Prostate gland (tissue), 2 donors: ENCODE results near the gene PSMA4. TPM values are rescaled to one million over a fixed set of nuclear protein-coding genes. Genes with fewer than 3 reads are reported as not detected.

Experiments
- DNase-seq: peaks from one replicate; pipeline ENCODE4 v3.0.0-alpha.2; 2019; ENCODE audit warnings: low spot score
- H3K27ac ChIP-seq, 2 donors: fragments of 200-600 bp; sonication (generic); 2 replicates each; pipeline ENCODE4 v1.5.1; 2017 to 2019
- H3K27me3 ChIP-seq: fragments of 200-600 bp; sonication (generic); replicated peaks from 2 replicates; pipeline ENCODE4 v1.5.1; 2019; ENCODE audit not compliant: insufficient read depth
- H3K36me3 ChIP-seq, 2 donors: fragments of 200-600 bp; sonication (generic); 1 replicate in 1 of 2; 2 replicates in 1 of 2; pipeline versions ENCODE4 v1.5.1 to v1.8.1; 2017 to 2019
- H3K4me1 ChIP-seq: fragments of 200-600 bp; sonication (generic); replicated peaks from 2 replicates; pipeline ENCODE4 v1.5.1; 2019
- H3K4me3 ChIP-seq, 2 donors: fragments of 200-600 bp; sonication (generic); 2 replicates each; pipeline ENCODE4 v1.5.1; 2017 to 2019
- H3K9me3 ChIP-seq: fragments of 200-600 bp; sonication (generic); 2 replicates; pipeline ENCODE4 v1.5.1; 2017
- POLR2A ChIP-seq: fragments of 450-650 bp; IDR thresholded peaks from one replicate; pipeline ENCODE4 v1.6.1; 2016; ENCODE audit warnings: antibody characterized with exemption, mild to moderate bottlenecking
- POLR2AphosphoS5 ChIP-seq: sonication (generic); formaldehyde crosslinking; IDR thresholded peaks from one replicate; pipeline ENCODE4 v1.6.1; 2017; ENCODE audit warnings: antibody characterized with exemption
- WGBS: methylation state at CpG from one replicate; pipeline ENCODE4 v1.1.5; 2018; 5-methylcytosine and 5-hydroxymethylcytosine counted together
- intact Hi-C: fragments of 100-400 bp; cut with DNase I; formaldehyde crosslinking; loops from one replicate; pipeline ENCODE4 v1.14.2; 2022
- total RNA-seq, 2 donors: library from RNA; depleted of rRNA; stranded (reverse); fragments of >200 nt; gene quantifications; one replicate each; pipeline ENCODE4 v1.1.0, GENCODE V29; 2016
- TF ChIP-seq, protein P1 (sequence below), 4 experiments: fragments of 200-600 bp in 2 of 4; fragments of 450-650 bp in 2 of 4; sonication (generic) in 2 of 4; IDR thresholded peaks; 1 replicate in 3 of 4; 2 replicates in 1 of 4; pipeline ENCODE4 v1.5.1; 2016 to 2019; ENCODE audit warnings: antibody characterized with exemption in 4 of 4, mild to moderate bottlenecking in 2 of 4, moderate library complexity in 2 of 4

The PSMA4 gene
- total RNA-seq, 2 donors from 2014 or later: 62.8 to 174 TPM

DNA sequence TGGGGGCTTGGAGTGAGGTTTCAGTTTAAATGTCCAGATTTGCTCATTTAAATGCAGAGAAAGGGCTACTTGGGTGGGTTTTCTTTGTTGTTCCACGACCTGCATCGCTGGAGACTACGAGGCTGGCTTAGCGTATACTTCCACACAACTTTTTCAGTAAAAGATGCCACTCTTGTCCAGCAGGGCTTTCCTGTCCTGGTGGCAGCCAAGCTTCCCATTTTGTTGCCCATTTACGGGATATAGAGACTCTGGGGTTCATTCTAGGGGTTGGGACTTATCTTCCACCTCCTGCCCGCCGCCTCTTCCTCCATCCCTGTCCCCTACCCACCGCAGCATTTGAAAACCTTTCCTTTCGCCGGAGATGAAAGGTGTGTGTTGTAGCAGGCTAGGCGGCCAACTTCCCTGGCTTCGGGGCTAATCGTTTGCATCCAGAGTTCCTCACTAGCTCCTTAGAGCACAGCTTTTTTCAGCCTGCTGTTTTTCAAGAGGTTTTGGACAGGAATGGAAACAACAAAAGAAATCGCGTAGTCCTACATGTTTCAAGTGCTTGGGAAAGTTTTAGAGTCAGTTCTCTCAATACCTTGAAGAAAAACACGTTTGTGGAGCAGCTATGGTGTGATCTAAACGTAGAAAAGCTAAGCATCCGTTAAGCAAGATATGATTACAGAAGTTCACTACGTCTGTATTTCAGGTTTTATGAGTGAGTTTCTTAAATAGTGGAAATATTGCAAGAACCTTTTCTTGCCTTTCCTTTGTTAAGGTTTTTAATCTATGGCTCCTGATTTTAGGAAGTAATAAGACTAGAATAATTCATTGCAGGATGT lies 25.9 kb downstream of the PSMA4 start:
- H3K4me3 ChIP-seq: peak overlapping the region; percentile 49 to 60
- H3K36me3 ChIP-seq: no peaks in the 10 kb centered on the region
- no peaks in the 10 kb centered on the region for H3K4me1 ChIP-seq
- 3% methylated on average over 19 of the region's 19 CpGs for WGBS
- intact Hi-C loops: no loop called here
- peak overlapping the region; percentile 65 to 84 for H3K27ac ChIP-seq
- no peaks in the 10 kb centered on the region for H3K27me3 ChIP-seq
- no peaks in the 10 kb centered on the region for H3K9me3 ChIP-seq
- TF ChIP-seq, protein P1, sequence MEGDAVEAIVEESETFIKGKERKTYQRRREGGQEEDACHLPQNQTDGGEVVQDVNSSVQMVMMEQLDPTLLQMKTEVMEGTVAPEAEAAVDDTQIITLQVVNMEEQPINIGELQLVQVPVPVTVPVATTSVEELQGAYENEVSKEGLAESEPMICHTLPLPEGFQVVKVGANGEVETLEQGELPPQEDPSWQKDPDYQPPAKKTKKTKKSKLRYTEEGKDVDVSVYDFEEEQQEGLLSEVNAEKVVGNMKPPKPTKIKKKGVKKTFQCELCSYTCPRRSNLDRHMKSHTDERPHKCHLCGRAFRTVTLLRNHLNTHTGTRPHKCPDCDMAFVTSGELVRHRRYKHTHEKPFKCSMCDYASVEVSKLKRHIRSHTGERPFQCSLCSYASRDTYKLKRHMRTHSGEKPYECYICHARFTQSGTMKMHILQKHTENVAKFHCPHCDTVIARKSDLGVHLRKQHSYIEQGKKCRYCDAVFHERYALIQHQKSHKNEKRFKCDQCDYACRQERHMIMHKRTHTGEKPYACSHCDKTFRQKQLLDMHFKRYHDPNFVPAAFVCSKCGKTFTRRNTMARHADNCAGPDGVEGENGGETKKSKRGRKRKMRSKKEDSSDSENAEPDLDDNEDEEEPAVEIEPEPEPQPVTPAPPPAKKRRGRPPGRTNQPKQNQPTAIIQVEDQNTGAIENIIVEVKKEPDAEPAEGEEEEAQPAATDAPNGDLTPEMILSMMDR (IDR thresholded peaks at IDR 0.05): peak in 2 of 4 experiments; percentile 18 to 30
- TF ChIP-seq POLR2AphosphoS5: peak; percentile 29
- TF ChIP-seq POLR2A: no peak
- DNase-seq: peak; percentile 29

DNA sequence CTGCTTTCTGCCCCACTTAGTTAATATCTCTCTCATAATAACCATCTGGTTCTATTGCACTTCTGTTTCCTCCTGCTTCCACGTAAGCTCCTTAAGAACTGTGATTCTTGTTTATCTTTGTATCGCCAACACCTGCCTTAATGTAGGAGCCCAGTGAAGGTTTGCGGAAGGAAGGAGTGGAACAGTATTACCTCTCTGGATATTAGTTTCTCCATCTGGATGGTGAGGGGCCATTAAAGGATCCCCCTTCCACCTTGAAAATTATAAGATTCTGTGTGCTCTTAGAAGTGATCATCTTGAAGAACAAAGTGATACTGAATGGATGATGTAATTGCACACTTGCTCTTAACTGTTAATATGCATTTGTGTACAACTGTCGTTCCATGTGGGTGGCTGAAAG lies 27.3 kb downstream of the PSMA4 start:
- no peak for DNase-seq
- H3K36me3 ChIP-seq: no peaks in the 10 kb centered on the region
- H3K27ac ChIP-seq: no peak overlapping the region
- WGBS: 79% methylated on average over 4 of the region's 4 CpGs
- H3K27me3 ChIP-seq: no peaks in the 10 kb centered on the region
- no peaks in the 10 kb centered on the region for H3K9me3 ChIP-seq
- H3K4me1 ChIP-seq: no peaks in the 10 kb centered on the region
- no peak overlapping the region for H3K4me3 ChIP-seq
- intact Hi-C loops: no loop called here
- TF ChIP-seq POLR2A: no peak
- TF ChIP-seq, protein P1 (IDR thresholded peaks at IDR 0.05): no peak
- TF ChIP-seq POLR2AphosphoS5: no peak

DNA sequence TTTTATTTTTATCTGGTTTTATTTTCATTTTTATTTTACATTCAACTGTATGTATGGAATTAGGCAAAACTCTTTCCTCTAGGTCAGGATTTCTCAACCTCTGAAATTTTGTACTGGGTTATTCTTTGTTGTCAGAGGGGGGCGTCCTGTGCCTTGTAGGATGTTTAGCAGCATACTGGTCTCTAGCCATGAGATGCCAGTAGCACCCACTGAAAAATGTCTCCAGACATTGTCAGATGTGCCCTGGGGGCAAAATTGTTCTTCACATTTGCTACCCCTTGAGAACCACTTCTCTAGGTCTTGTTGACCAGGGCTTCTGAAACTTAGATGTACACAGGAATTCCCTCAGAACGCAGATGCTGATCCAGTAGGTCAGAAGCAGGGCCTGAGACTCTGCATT lies 30.5 kb downstream of the PSMA4 start:
- no peak for TF ChIP-seq POLR2AphosphoS5
- TF ChIP-seq, protein P1 (IDR thresholded peaks at IDR 0.05): no peak
- no peaks in the 10 kb centered on the region for H3K4me1 ChIP-seq
- no peaks in the 10 kb centered on the region for H3K9me3 ChIP-seq
- no peak overlapping the region for H3K27ac ChIP-seq
- no peaks in the 10 kb centered on the region for H3K27me3 ChIP-seq
- DNase-seq: no peak
- no peak overlapping the region for H3K4me3 ChIP-seq
- intact Hi-C loops: no loop called here
- H3K36me3 ChIP-seq: no peaks in the 10 kb centered on the region
- 91% methylated on average over 2 of the region's 2 CpGs for WGBS

DNA sequence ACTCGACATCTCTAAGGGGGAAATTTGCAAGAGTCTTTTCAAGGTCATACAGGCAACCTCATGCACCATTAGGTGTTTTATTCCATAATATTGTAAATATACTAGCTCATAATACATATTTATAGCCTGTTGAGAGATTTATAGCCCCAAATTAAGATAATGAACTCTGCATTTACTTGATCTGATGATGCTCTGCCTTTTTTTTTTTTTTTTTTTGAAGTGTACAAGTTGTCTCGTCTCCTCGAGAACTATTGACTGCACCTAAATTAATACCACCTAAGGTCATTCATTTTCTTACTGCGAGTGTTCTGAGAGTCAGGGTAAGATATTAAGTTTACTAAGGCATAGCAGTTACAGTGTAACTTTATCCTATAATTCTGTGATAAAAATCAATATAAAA lies 31.1 kb downstream of the PSMA4 start:
- H3K9me3 ChIP-seq: no peaks in the 10 kb centered on the region
- no peak overlapping the region for H3K4me3 ChIP-seq
- H3K27me3 ChIP-seq: no peaks in the 10 kb centered on the region
- no peak overlapping the region for H3K27ac ChIP-seq
- no peaks in the 10 kb centered on the region for H3K4me1 ChIP-seq
- DNase-seq: no peak
- TF ChIP-seq POLR2A: no peak
- TF ChIP-seq POLR2AphosphoS5: no peak
- TF ChIP-seq, protein P1 (IDR thresholded peaks at IDR 0.05): no peak
- no peaks in the 10 kb centered on the region for H3K36me3 ChIP-seq
- WGBS: 70% methylated on average over 4 of the region's 4 CpGs
- intact Hi-C loops: no loop called here

- no peak overlapping the region for H3K27ac ChIP-seq
- TF ChIP-seq POLR2AphosphoS5 (no peak), POLR2A (no peak)
- TF ChIP-seq, protein P1 (IDR thresholded peaks at IDR 0.05): no peak
- H3K4me3 ChIP-seq: no peak overlapping the region
- H3K27me3 ChIP-seq: no peaks in the 10 kb centered on the region
- H3K9me3 ChIP-seq: no peaks in the 10 kb centered on the region
- no peaks in the 10 kb centered on the region for H3K4me1 ChIP-seq
- 55% methylated on average over 4 of the region's 4 CpGs for WGBS
- DNase-seq: no peak
- no peaks in the 10 kb centered on the region for H3K36me3 ChIP-seq
- intact Hi-C loops: no loop called here
Measured at GRCh38 chr15:78573416-78573815, 33.2 kb downstream of the PSMA4 start.
